Stomach smooth muscle (tissue), 2 donors: ENCODE data around the gene NOP14.

ENCODE experiments used
- H3K27ac ChIP-seq: one replicate; pipeline ENCODE4 v1.7.0; 2013; ENCODE audit warnings: mild to moderate bottlenecking, low read length, inconsistent platforms
- H3K27me3 ChIP-seq, 2 donors: one replicate each; pipeline ENCODE4 v1.7.0; 2013; ENCODE audit warnings: low read length in 2 of 2; ENCODE audit not compliant: insufficient read depth in 2 of 2, control insufficient read depth in 1 of 2
- H3K36me3 ChIP-seq, 2 donors: one replicate each; pipeline ENCODE4 v1.7.0; 2013; ENCODE audit warnings: low read length in 2 of 2; ENCODE audit not compliant: control insufficient read depth in 2 of 2, insufficient read depth in 2 of 2
- H3K4me1 ChIP-seq: one replicate; pipeline ENCODE4 v1.7.0; 2013; ENCODE audit warnings: low read length; ENCODE audit not compliant: control insufficient read depth, insufficient read depth
- H3K4me3 ChIP-seq, 2 donors: one replicate each; pipeline ENCODE4 v1.7.0; 2013; ENCODE audit warnings: low read length in 2 of 2
- H3K9ac ChIP-seq, 2 donors: one replicate each; pipeline ENCODE4 v1.7.0; 2013; ENCODE audit warnings: low read length in 2 of 2, mild to moderate bottlenecking in 1 of 2
- H3K9me3 ChIP-seq, 2 donors: one replicate each; pipeline ENCODE4 v1.7.0; 2013; ENCODE audit warnings: low read length in 2 of 2; ENCODE audit not compliant: control insufficient read depth in 2 of 2
- donor health status: healthy.
- donor health status: Pancreatic carcinoma.

Gene NOP14

GRCh38 chr4:2891294-2891693 lies 71.9 kb downstream of the NOP14 start:
- Histone ChIP-seq H3K27ac (no peak overlapping the region), H3K9ac (no peak overlapping the region), H3K4me1 (no peaks in the 10 kb centered on the region)

GRCh38 chr4:2888886-2889285 lies 74.3 kb downstream of the NOP14 start:
- Histone ChIP-seq H3K9ac (no peak overlapping the region), H3K4me1 (no peaks in the 10 kb centered on the region), H3K27ac (no peak overlapping the region), H3K4me3 (no peak overlapping the region), H3K9me3 (no peaks in the 10 kb centered on the region), H3K27me3 (no peaks in the 10 kb centered on the region), H3K36me3 (peaks cover 24 to 26% of the 10 kb centered on the region in 2 donors)

More at GRCh38 chr4:2891294-2891693, 71.9 kb downstream of the NOP14 start:
- Histone ChIP-seq H3K36me3 (peaks cover 13 to 18% of the 10 kb centered on the region in 2 donors), H3K4me3 (no peak overlapping the region), H3K9me3 (no peaks in the 10 kb centered on the region), H3K27me3 (no peaks in the 10 kb centered on the region)
